ENCODE measurements around the gene PLPP7.

GRCh38 chr9:131300444-131300843 lies 10.9 kb downstream of the PLPP7 start:
- no peak for TF ChIP-seq CTCF (IDR thresholded peaks at IDR 0.05)
- no peak for TF ChIP-seq POLR2A (IDR thresholded peaks at IDR 0.05)
- TF ChIP-seq EP300 (IDR thresholded peaks at IDR 0.05), result no peak
